ENCODE measurements around the gene FHL5. TPM values are rescaled to one million over a fixed set of nuclear protein-coding genes. Genes with fewer than 3 reads are reported as not detected.
"Not testable (repeated sequence)": the region's sequence is repeated elsewhere in the genome, so short reads cannot be mapped to it uniquely, and the experiment has no call there.

The FHL5 gene
- polyA plus RNA-seq, 4 donors, result 0.14 to 0.58 (median 0.39) TPM

DNA sequence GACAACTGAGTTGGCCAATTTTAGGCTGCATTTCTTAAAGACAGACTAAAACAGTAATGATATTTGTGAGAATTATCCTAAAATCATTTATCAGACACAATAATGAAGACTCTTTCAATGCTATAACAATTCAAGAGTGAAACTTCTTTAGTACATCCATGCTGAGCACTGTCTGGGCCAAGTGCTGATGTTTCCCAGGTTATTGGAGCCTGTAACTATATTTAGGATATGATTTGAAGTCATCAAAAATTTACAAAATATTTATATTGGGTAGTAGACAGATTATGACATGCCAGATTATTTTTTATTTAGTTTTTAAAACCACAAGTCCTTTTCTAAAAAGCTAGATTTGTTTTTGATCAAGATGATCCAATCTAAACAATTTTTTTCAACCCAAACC is 45.1 kb downstream of the FHL5 start:
- no peak for DNase-seq (ENCODE audit: low read depth in 4 of 4, low spot score in 2 of 4)

DNA sequence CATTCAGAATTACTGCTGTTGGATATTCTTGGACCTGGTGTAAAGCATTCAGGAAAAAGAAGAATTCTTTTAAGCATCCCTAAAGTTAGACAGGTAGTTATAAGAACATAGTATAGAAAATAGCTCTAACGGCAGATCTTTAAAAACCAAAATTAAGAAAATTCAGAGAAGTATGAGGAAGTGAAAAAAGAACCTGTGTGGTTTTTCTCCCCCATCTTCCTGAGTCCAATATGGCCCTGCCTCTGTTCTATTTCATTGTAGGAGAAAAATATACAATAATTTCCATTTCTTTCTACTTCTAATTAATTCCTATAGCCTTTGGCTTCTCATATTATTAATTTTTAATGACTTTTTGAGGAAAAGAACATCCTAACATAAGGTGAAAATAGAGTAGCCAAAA is 47.1 kb downstream of the FHL5 start:
- no peak for DNase-seq (ENCODE audit: low read depth in 4 of 4, low spot score in 2 of 4)

DNA sequence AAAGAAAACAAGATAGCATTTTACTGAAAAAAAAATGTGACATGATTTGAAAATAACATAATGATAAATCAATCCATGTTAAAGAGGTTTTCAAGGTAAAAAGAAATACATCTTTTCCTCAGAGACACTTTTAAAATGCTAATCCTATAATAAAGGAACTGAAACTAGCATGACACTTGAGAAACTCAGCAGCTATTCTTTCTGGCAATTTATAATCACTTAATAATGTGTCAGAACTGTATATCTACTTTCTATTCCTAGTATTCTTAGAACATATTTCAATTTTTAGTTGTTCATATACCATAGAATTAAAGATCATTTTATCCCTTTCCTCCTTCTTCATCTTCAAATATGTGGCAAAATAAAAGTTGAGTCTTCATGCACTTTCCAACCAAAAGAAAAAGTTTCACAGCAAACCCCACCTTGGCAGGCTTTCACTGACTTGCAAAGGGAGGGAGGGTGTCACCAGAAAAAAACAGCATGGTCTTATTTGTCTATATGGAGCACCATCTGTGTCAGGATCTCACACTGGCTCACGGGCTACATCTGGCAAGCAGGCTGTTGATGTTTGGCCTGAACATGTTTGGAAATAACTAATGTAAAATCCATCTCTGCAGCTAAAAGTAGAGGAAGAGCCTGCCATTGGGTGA is 48.5 kb downstream of the FHL5 start:
- DNase-seq (ENCODE audit: low read depth in 4 of 4, low spot score in 2 of 4), result no peak

DNA sequence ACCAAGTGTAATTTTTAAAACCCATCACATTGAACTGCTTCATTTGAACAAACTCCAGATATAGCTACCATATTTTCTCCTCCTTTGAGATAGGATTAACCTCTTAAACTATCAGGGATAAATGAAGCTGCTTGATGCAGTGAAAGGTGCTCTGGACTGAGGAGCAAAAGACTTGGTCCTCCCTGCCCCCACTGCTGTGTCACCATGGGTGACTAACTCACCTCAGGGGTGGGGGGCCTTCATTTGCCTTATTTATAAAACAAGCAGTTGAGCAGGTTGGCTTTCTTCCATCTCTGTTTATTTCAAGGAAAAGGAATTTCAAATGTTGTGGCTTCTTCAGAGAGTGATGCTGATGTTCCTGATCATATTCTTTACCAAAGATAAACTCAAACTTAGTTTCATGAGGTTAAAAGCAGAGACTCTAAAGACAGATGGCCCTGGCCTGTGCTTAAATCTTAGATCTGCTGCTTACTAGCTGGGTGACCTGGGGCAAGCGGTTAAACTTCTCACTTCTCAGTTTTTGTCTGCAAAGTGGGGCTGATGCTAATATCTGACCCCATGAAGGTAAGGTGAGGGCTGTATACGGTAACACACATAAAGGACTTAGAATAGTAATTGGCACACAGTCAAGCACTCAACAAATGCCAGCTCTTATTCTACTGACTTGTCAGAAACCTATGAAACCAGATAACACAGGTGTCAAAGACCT is 50.5 kb downstream of the FHL5 start:
- DNase-seq (ENCODE audit: low read depth in 4 of 4, low spot score in 2 of 4), result no peak

DNA sequence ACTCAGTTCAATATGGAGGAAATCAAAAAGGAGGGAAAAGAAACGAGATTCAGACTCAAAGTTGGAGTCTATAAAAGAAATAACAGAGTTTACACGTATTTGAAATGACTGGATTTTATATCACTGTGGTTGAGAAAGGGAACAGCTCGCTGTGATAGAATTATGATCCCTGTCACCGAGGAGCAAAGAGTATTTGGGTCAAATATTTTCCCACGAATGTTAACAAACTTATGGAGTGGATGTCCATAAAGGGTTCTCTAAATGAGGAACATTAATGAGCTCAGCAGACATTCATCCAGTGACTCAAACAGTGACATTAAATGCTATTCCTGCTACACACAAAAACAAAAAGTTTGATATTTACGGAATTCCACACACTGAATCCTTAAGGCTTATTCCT is 57.9 kb downstream of the FHL5 start:
- no peak for DNase-seq (ENCODE audit: low read depth in 4 of 4, low spot score in 2 of 4)

DNA sequence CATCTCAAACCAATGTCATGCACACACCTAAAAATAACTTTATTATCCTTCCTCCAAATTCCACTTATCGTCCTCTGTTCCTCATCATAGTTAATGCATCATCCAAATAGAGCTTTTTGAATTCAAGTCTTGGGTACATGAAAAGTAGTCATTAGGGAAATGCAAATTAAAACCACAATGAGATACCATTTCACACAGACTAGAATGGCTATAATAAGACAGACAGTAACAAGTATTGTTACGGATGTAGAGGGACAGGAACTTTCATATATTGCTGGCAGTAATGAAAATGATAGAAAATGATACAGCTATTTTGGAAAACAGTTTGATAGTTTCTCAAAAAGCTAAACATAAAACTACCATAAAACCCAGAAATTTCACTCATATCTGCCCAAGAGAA is 59.1 kb downstream of the FHL5 start:
- DNase-seq (ENCODE audit: low read depth in 4 of 4, low spot score in 2 of 4), result no peak

DNA sequence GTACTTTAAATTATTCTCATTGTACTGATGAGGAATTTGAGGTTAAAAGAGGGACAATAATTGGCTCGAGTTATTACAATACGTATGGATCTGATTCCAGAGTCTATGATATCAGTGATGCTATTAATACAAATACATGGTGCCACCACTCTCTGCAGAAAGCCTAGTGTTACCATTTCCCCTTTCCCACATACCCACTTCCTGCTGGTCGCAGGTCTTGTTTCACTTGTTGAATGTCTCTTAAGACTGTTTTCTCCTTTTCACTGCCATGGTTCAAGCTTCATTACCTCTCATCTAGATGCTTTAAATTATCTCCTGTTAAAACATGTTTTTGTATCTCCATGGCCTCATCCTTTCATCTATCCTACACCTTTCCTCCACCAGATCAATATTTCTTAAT is 62.0 kb downstream of the FHL5 start:
- no peak for DNase-seq (ENCODE audit: low read depth in 4 of 4, low spot score in 2 of 4)

DNA sequence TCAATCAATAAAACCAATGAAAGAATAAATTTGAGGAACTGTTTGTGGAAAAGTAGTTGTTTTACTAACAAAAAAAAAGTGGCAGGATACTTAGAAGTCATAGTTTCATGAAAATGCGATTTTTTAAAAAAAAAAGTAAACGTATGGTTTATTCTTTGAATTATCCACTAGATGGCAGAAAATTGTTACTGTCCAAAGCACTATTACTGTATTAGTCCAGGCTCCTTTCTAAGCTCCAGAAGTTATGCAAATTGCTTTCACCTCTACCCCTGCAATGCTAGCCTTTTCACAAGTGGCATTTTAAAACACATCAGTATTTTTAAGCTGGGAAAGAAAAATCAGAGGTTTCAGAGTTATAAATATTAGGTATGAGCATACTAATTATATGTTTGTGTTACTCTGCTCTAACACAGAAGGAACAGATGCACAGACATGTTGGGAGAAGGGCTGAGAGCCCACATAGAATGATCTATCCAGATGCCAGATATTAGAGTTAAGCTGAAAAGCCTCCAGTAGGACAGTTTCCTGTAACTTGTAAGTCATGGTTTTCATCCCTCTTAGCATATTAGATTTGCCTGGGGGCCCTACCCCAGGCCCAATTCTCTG is 63.9 kb downstream of the FHL5 start:
- DNase-seq (ENCODE audit: low read depth in 4 of 4, low spot score in 2 of 4), result no peak

DNA sequence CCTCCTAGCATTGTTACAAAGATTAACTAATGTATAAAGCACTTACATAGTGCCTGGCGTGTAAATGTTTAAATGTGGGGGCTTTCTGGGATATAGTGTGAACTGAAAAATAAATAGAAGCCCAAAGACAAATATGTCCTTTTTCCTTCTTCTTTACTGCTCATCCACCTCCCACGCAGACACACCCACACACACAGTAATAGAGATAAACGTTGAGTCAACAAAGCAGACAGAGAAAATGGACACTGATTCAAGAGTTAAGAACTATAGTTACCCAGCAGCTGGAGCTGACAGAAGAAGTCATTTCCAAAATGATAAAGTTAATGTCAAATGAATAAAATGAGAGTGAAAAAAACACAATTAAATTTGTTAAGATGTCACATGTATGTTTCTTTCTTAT is 68.3 kb downstream of the FHL5 start:
- peak in 1 of 4 donors; percentile 8 for DNase-seq (ENCODE audit: low read depth in 4 of 4, low spot score in 2 of 4)

DNA sequence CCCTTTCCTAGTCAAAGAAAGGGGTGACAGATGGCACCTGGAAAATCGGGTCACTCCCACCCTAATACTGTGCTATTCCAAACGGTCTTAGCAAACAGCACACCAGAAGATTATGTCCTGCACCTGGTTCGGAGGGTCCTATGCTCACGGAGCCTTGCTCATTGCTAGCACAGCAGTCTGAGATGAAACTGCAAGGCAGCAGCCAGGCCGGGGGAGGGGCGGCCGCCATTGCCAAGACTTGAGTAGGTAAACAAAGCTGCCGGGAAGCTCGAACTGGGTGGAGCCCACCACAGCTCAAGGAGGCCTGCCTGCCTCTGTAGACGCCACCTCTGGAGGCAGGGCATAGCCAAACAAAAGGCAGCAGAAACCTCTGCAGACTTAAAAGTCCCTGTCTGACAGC is 75.1 kb downstream of the FHL5 start:
- DNase-seq (ENCODE audit: low read depth in 4 of 4, low spot score in 2 of 4), result not testable (repeated sequence)

DNA sequence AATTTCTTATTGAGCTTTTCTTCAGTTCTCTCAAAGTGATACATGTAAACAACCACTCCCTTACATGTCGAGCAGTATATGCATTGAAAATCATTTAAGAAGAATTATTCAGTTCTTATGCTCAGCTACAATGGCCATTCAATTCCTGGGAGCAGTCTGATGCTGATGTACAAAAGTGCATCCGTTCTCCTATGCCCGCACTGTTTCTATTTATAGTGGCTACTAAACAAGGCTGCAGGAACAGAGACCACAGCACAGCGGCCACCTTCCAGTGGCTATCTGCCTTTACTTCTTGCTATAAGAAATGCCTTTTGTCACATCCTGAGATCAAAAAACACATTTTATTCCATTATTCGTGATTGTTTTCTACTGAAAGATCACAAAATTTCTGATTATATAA is 82.2 kb downstream of the FHL5 start:
- DNase-seq (ENCODE audit: low read depth in 4 of 4, low spot score in 2 of 4), result no peak

DNA sequence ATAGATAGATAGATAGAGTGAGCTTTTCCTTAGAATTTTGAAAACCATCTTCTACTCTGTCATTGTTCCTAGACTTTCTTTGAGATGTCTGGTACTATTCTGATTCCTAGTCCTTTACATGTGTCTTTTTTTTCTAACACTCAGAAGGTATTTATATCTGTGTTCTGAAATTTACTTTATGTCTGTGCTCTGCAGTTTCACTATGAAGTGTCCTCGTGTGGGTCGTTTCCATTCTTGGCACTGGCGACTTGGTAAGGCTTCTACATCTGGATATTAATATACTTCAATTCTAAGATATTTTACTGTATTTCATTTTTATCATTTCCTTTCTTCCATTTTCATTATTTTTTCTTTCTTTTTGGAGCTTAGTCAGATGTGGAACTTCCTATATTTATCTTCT is 87.0 kb downstream of the FHL5 start:
- DNase-seq (ENCODE audit: low read depth in 4 of 4, low spot score in 2 of 4), result no peak

DNA sequence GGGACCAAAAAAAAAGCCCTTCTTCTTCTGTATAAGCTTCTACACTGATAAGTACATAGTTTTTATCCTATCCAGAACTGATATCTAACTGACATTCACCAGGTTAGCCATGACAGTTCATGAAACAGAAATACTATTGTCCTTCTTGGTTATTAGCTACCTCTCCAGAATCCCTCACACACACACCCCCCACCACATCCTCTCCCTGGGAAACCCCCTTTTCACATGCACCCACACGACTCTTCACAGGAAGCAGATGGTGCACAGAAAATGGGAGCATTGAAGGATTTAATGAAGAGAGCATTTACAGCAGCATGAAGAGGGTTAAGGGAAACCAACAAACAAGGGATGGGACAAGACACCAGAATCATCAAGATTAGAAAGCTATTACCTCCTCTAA is 88.9 kb downstream of the FHL5 start:
- DNase-seq (ENCODE audit: low read depth in 4 of 4, low spot score in 2 of 4), result no peak

DNA sequence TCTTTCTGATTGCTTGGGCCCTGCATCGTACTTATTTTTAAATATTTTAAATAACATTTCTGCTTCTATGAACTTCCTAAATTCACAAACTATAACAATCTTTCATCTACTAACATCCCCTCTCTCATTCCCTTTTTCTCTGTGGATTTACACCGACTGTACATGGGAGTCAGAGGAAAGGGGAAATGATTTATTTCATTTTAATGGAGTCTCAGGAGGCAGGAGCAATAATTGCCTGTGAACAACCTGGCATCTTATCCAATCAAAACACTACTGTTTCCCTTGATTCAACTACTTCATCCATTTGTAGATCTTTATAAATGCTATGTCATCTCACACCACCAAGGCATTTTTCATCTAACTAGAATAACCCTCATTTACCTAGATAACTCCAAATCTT is 89.6 kb downstream of the FHL5 start:
- no peak for DNase-seq (ENCODE audit: low read depth in 4 of 4, low spot score in 2 of 4)

DNA sequence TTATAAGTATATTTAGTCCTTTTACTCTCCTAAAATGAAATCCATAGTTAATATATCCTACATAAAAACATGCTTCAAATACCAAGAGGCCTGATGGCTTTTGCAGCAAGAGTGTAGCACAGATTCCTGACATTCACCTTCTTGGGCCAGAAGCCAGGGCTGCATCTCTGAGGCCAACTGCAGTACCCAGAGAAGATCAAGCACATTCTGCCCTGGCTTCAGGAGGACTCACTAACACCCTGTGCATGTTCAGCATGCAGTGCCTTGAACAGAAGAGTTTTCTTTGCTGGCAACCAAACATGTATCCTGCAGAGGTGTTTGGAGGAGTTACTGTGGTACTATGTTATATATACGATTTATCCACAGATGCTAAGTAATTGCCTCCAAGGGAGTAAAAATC is 90.3 kb downstream of the FHL5 start:
- no peak for DNase-seq (ENCODE audit: low read depth in 4 of 4, low spot score in 2 of 4)

DNA sequence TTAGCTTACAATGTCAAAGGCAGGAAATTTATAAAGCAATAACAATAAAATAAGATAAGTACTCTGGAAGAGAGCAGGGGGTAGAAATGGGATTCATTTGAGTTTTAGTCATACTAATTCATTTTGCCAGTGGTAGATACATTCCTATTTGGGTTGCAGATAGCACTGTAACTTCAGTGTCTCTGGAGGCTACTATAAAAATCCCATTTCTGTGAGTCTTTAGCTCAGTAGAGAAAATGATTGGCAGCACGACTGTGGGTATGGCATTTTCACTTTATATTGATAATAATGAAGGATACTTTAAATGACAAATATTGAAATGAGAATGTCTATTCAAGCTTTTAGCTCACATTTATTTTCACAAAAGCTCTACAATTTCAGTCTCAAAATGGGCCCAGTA is 93.6 kb downstream of the FHL5 start:
- no peak for DNase-seq (ENCODE audit: low read depth in 4 of 4, low spot score in 2 of 4)

DNA sequence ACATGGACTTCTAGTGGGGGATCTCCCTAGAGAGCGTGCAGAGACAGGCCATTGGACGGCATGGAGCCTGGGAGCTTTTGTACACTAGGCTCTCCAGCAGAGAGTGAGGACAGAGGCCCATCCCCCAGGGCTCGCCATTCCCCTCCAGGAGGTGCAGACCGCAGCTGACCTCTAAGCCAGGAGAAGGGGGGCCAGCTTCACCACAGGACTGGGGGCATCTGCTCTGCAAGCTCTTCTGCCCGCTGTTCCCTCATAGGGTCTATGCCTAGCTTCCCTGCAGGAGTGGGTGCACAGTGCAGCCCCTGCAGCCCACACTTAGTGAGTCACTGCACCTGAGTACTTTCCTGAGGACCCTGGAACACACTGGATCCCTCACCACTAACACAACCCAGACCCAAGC is 94.4 kb downstream of the FHL5 start:
- DNase-seq (ENCODE audit: low read depth in 4 of 4, low spot score in 2 of 4), result no peak

DNA sequence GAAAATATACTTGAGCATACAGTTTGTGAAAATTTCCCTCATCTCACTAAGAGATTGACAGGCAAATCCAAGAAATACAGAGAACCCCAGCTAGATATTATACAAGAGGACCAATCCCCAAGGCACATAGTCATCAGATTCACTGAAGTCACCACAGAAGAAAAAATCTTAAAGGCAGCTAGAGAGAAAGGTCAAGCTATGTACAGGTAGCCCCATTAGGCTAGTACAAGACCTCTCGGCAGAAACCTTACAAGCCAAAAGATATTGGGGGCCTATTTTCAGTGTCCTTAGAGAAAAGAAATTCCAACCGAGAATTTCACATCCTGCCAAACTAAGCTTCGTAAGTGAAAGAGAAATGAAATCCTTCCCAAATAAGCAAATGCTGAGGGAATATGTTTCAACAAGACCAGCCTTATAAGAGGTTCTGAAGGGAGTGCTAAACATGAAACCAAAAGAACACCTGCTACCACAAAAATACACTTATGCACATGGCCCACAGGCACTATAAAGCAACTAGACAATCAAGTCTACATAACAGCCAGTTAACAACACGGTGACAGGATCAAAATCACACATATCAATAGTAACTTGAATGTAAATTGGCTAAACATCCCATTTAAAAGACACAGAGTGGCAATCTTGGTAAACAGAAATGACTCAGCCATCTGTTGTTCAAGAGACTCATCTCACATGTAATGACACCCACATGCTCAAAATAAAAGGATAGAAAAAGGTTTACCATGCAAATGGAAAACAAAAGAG is 96.3 kb downstream of the FHL5 start:
- no peak for DNase-seq (ENCODE audit: low read depth in 4 of 4, low spot score in 2 of 4)

Measured in left renal cortex interstitium (tissue), 4 donors.